ENCODE data around the gene HTT.

HTT gene

GRCh38 chr4:3177905-3178304 is 103.4 kb downstream of the HTT start:
- DNase-seq = no peak

GRCh38 chr4:3178351-3178750 is 103.9 kb downstream of the HTT start:
- no peak for DNase-seq

DNA sequence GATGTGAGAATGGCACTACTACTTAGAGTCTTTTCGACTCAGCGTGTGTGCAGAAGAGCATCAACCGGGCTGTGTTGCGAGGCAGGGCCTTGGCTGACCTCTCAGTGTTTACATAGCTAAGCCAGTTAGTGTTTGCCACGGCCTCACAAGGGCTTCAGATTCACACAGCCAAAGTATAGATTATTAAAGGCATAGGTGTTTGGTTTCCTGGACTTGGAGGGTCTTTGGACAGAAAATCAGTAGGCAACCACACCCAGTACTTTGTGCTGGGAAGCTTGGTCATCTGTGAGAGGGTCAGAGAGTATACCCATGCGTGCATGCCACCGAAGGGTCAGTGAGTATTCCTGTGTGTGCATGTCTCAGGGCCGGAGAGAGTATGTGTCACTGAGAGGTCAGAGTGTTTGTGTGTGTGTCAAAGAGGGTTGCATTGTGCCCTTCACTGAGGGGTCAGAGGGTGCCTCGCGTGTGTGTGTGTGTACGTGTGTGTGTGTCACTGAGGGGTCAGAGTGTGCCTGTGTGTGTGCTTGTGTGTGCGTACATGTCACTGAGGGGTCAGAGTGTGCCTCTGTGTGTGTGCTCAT is 104.7 kb downstream of the HTT start:
- DNase-seq = no peak

DNA sequence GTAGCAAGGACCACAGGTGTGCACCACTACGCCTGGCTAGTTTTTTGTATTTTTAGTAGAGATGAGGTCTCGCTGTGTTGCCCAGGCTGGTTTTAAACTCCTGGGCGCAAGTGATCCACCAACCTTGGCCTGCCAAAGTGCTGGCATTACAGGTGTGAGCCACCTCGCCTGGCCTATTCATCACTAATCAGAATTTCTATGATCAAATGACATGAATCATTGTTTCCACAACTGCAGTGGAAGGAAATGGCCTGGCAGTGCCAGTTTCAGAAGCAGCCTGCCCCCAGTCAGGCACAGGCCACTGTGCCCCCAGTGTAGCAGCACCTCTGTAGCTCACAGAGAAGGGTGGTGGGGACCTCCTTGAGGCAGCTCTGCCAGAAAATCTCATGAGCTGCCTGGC is 108.5 kb downstream of the HTT start:
- no peak for DNase-seq

DNA sequence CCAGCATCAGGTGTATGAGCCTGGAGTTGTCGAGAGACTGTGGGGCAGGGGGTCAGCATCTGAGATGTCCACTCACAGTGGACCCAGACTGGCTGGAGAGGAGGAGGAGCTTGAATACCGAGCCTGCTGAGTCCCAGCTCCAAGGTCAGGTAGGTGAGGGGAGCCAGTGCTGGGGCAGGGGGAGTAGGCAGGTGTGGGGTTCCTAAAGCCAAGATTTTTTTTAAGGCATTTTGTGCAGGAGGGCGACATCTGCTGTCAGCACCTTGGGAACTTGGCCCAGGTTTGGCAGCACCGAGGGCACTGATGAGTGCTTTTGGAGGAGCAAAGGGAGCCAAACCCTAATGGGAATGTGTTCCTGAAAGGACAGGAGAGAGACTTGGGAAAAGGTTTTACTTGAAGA is 110.2 kb downstream of the HTT start:
- DNase-seq = no peak

- DNase-seq = no peak
These were observed 112.1 kb downstream of the HTT start for GRCh38 chr4:3186609-3187008.

DNA sequence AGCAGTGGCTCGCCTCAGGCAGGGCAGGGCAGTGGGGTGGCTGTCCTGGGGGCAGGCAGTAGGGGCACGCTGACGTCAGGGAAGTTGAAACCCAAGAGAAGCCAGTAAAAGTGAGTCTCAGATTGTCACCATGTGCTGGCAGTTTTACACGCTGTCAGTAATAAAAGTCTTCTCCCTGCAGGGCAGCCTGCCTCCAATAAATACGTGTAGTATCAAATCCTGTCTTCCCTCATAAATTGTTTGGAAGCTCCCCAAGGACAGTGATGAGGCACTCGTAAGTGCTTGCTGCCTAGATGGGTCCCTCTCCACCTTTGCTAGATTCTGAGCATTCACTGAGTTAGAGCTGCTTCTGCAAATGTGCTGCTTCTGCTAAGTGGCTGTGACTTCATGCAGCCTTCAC is 113.6 kb downstream of the HTT start:
- DNase-seq = no peak

GRCh38 chr4:3189459-3189858 is 115.0 kb downstream of the HTT start:
- no peak for DNase-seq

GRCh38 chr4:3190549-3190948 is 116.1 kb downstream of the HTT start:
- DNase-seq = no peak

GRCh38 chr4:3192188-3192587 is 117.7 kb downstream of the HTT start:
- no peak for DNase-seq

GRCh38 chr4:3192827-3193226 is 118.3 kb downstream of the HTT start:
- DNase-seq = no peak

- no peak for DNase-seq
These were observed 119.2 kb downstream of the HTT start for GRCh38 chr4:3193531-3194203.

DNA sequence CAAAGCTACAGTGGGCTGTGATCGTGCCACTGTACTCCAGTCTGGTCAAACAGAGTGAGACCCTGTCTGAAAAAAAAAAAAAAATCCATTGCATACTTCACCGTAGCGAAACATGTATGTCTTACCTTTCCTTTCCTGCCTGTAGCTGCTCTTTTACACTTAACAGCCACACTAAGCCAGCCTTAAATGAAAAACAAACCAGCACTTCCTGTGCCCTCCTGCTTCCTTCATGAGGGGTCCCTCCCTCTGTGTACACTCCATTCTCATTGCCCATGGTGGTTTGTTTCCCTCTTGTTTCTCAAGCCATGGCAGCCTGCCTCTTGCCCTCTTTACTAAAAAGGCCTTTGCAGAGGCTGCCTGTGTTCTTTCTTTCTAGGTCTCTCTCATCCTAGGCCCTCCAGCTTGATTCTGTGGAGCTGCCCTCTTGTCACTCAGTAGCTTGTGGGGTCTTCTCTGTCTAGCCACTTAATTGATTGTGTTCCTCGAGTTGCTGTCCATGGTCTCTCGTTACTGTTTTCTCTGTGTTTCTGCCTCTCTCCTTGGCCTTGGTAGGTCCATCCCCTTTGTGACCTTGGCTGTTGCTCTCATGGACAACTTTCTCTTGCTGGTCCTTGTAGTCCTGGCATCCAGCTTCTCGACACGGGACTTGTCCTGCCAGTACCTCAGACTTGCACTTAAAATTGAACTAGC is 122.3 kb downstream of the HTT start:
- no peak for DNase-seq

DNA sequence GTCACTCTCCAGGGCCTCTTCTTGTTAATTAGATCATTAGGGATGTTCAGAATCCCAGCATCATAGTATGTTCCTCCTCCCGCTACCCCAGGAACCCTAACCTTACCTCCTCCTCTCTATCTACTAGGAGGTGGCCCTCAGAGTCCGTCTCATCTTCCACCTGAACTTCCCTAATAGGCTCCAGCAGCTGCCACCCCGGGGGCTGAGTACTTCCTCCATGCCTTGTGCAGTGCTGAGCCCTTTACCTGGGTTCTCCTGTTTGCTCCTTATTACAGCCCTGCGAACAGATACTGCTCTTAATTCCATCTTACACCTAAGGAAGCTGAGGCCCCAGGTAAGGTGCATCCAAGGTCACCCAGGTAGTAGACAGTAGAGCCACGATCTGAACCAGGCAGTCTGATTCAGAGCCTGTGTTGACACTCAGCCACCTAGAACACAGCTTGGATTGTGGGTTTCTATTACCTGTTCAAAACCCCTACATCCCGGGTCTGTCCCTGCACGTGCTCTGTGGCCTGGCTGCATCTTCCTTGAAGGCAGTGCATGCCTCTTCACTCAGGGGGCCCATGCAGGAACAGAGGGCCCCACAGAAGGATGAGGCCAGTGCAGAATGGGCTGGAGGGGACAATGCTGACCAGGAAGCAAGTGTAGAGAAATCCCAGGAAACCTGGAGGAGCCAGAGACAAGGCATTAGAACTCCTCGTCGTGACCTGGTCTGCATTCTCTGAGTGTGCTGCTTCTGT is 123.1 kb downstream of the HTT start:
- DNase-seq = no peak

- no peak for DNase-seq
These were observed 124.4 kb downstream of the HTT start for GRCh38 chr4:3198906-3199305.

DNA sequence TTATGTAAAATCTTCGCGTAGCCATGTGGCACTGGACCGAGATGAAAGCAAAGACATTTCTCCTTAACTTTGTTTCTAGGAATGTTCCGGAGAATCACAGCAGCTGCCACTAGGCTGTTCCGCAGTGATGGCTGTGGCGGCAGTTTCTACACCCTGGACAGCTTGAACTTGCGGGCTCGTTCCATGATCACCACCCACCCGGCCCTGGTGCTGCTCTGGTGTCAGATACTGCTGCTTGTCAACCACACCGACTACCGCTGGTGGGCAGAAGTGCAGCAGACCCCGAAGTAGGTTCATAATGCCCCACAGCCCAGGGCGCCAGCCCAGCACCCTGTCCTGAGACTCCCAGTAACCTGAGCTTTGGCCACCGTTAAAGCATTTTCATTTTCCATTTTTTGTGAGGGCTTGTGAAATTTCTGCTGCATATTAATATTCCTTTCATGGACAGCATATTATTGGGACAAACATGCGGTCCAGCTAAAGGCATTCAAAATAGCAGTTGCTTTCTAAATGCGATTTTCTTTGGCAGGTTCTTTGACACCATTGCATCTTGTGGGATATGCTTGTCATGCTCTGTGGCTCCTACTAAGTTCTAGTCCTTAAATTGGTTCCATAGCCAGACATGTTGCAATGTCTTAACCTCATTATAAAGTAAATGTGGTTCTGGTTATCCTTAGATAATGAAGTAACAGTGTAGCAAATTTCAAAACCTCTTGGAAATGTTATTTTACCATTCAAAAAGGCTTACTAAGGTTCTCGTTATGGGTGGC is 125.4 kb downstream of the HTT start:
- DNase-seq = no peak

DNA sequence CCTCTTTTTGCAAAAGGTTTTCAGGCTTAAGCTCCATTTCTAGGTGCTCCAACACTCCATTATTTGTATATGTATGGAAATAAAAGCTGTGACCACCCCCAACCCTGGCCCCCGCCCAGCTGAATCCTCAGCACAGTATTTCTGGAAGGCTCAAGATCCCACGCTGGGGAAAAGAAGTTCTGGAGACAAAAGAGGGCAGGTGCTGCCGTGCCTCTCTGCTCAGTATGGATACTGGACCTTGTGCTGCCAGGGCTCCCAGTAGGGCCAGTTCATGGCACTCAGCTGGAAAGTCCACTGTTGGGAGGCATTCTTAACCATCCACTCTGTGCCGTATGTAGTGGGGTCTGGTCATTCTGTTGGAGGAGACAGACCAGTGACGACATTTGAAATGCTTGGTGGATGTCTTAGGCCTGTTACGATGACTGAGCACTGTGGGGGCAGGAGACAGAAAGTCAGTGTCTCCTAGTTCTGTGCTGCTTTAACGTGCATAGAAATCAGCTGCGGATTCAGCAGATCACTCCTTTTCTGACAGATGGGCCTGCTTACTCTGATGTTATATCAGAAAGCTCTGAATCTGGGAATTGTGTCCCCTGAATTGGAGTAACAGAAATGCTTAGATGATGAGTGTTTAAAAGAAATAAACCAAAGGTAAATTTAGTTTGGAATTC is 126.1 kb downstream of the HTT start:
- DNase-seq = no peak

GRCh38 chr4:3201718-3202702 is 127.5 kb downstream of the HTT start:
- DNase-seq = peak; percentile 37

GRCh38 chr4:3202836-3203820 is 128.6 kb downstream of the HTT start:
- DNase-seq = peak; percentile 25

GRCh38 chr4:3203971-3204431 is 129.5 kb downstream of the HTT start:
- DNase-seq = no peak

Data from stimulated activated CD4-positive, alpha-beta T cell treated with anti-CD3 and anti-CD28 coated beads, Interleukin-12 subunit alpha, Interleukin-12 subunit beta, amount 100 ng/mL, for 4 hours (primary cell).